HepG2 (cell line): ENCODE data around the gene ZDHHC21. TPM values are rescaled to one million over a fixed set of nuclear protein-coding genes. Genes with fewer than 3 reads are reported as not detected.

Experiments used
- BORCS8-MEF2B ChIP-seq: sonication (generic); formaldehyde crosslinking; IDR thresholded peaks from 2 replicates; pipeline ENCODE4 v1.8.0; 2022; ENCODE audit warnings: mild to moderate bottlenecking, missing genetic modification reagents
- ETV5 ChIP-seq: IDR thresholded peaks from 2 replicates; pipeline ENCODE4 v1.6.1; 2018; ENCODE audit warnings: missing biosample characterization, missing genetic modification reagents, inconsistent platforms, borderline replicate concordance
- FOXP1 ChIP-seq, 2 experiments: fragments of 450-650 bp in 1 of 2; IDR thresholded peaks; 2 replicates each; pipeline ENCODE4 v1.6.1; 2017 to 2018; ENCODE audit warnings: antibody characterized with exemption in 1 of 2
- MED1 ChIP-seq: sonication (generic); formaldehyde crosslinking; IDR thresholded peaks from 2 replicates; pipeline ENCODE4 v1.4.0; 2020; ENCODE audit warnings: missing genetic modification reagents
- NCOR1 ChIP-seq: fragments of 200-600 bp; sonication (generic); IDR thresholded peaks from 2 replicates; pipeline ENCODE4 v1.7.0; 2017; ENCODE audit warnings: antibody characterized with exemption, low read length, borderline replicate concordance
- PHF20 ChIP-seq: sonication (generic); formaldehyde crosslinking; IDR thresholded peaks from 2 replicates; pipeline ENCODE4 v1.5.0; 2020; ENCODE audit warnings: mild to moderate bottlenecking, missing genetic modification reagents
- RXRA ChIP-seq: sonication (generic); formaldehyde crosslinking; IDR thresholded peaks from 2 replicates; pipeline ENCODE4 v1.5.1; 2020; ENCODE audit warnings: missing genetic modification reagents
- RXRB ChIP-seq: IDR thresholded peaks from 2 replicates; pipeline ENCODE4 v1.6.1; 2016; ENCODE audit warnings: borderline replicate concordance, missing genetic modification reagents, missing compliant biosample characterization
- SALL1 ChIP-seq: sonication (generic); formaldehyde crosslinking; IDR thresholded peaks from 2 replicates; pipeline ENCODE4 v1.8.0; 2022; ENCODE audit warnings: mild to moderate bottlenecking, missing genetic modification reagents
- SAP130 ChIP-seq: IDR thresholded peaks from 2 replicates; pipeline ENCODE4 v1.6.1; 2016; ENCODE audit warnings: low read depth
- SOX13 ChIP-seq, 3 experiments: fragments of 450-650 bp in 1 of 3; sonication (generic) in 1 of 3; formaldehyde crosslinking in 1 of 3; IDR thresholded peaks in 2 of 3; conservative IDR thresholded peaks in 1 of 3; 2 replicates each; pipeline versions ENCODE4 v1.5.0 to v1.6.1; 2016 to 2020; ENCODE audit warnings: antibody characterized with exemption in 1 of 3, mild to moderate bottlenecking in 1 of 3, missing compliant biosample characterization in 1 of 3, missing genetic modification reagents in 1 of 3, moderate library complexity in 1 of 3
- SOX6 ChIP-seq, 2 experiments: fragments of 450-650 bp in 1 of 2; sonication (generic) in 1 of 2; formaldehyde crosslinking in 1 of 2; IDR thresholded peaks; 2 replicates each; pipeline versions ENCODE4 v1.4.0 to v1.6.1; 2017 to 2020; ENCODE audit warnings: antibody characterized with exemption in 1 of 2, mild to moderate bottlenecking in 1 of 2, missing genetic modification reagents in 1 of 2
- TBX2 ChIP-seq: sonication (generic); formaldehyde crosslinking; IDR thresholded peaks from 2 replicates; pipeline ENCODE4 v1.5.0; 2020; ENCODE audit warnings: missing genetic modification reagents, mild to moderate bottlenecking, borderline replicate concordance
- ZKSCAN5 ChIP-seq: sonication (generic); formaldehyde crosslinking; IDR thresholded peaks from 2 replicates; pipeline ENCODE4 v1.5.1; 2020; ENCODE audit warnings: mild to moderate bottlenecking, missing genetic modification reagents
- ZNF17 ChIP-seq: sonication (generic); formaldehyde crosslinking; IDR thresholded peaks from 2 replicates; pipeline ENCODE4 v1.5.0; 2020; ENCODE audit warnings: mild to moderate bottlenecking, missing genetic modification reagents
- ZNF383 ChIP-seq: sonication (generic); formaldehyde crosslinking; IDR thresholded peaks from 2 replicates; pipeline ENCODE4 v1.4.0; 2020; ENCODE audit warnings: missing genetic modification reagents, mild to moderate bottlenecking, borderline replicate concordance
- ZNF619 ChIP-seq: sonication (generic); formaldehyde crosslinking; IDR thresholded peaks from 2 replicates; pipeline ENCODE4 v1.4.0; 2020; ENCODE audit warnings: mild to moderate bottlenecking, missing genetic modification reagents
- ZNF772 ChIP-seq: sonication (generic); formaldehyde crosslinking; IDR thresholded peaks from 2 replicates; pipeline ENCODE4 v1.5.0; 2020; ENCODE audit warnings: mild to moderate bottlenecking, missing genetic modification reagents
- polyA plus RNA-seq, 8 experiments: library from polyadenylated mRNA; depleted of rRNA in 3 of 8; stranded (reverse) in 7 of 8; unstranded in 1 of 8; fragments of >200 nt; fragmentation: Illumina TruSeq in 4 of 8; extraction: Trizol in 4 of 8; gene quantifications; 2 replicates each; pipeline versions ENCODE4 v1.2.1 to v1.2.3, GENCODE V29; 2011 to 2016; ENCODE audit warnings: low read depth in 4 of 8, missing spikeins in 1 of 8, mixed read lengths in 1 of 8; ENCODE audit not compliant: insufficient read depth in 1 of 8
- total RNA-seq, 5 experiments: library from RNA; depleted of rRNA; stranded (reverse); fragments of >200 nt; fragmentation: Illumina TruSeq; extraction: Trizol; gene quantifications; 2 replicates each; pipeline ENCODE4 v1.2.3, GENCODE V29; 2016; ENCODE audit warnings: low read depth in 1 of 5
- TF ChIP-seq, protein P1 (sequence below): IDR thresholded peaks from 2 replicates; pipeline ENCODE4 v1.6.1; 2012; ENCODE audit warnings: inconsistent platforms
- TF ChIP-seq, protein P2 (sequence below): sonication (generic); formaldehyde crosslinking; IDR thresholded peaks from 2 replicates; pipeline ENCODE4 v1.4.0; 2020; ENCODE audit warnings: mild to moderate bottlenecking, low read depth, missing genetic modification reagents
- TF ChIP-seq, protein P3 (sequence below): IDR thresholded peaks from 2 replicates; pipeline ENCODE4 v1.6.1; 2016; ENCODE audit warnings: low read depth, borderline replicate concordance
- TF ChIP-seq, protein P4 (sequence below): sonication (generic); formaldehyde crosslinking; IDR thresholded peaks from 2 replicates; pipeline ENCODE4 v1.4.0; 2020; ENCODE audit warnings: missing genetic modification reagents
- TF ChIP-seq, protein P5 (sequence below): sonication (generic); formaldehyde crosslinking; IDR thresholded peaks from 2 replicates; pipeline ENCODE4 v1.4.0; 2020; ENCODE audit warnings: missing genetic modification reagents

ZDHHC21 gene
- total and polyA plus RNA-seq, 2 of the 13 experiments (the other 11 are each of a cell fraction or from before 2014, with no cell fraction given) = 2.4 to 3.7 TPM

DNA sequence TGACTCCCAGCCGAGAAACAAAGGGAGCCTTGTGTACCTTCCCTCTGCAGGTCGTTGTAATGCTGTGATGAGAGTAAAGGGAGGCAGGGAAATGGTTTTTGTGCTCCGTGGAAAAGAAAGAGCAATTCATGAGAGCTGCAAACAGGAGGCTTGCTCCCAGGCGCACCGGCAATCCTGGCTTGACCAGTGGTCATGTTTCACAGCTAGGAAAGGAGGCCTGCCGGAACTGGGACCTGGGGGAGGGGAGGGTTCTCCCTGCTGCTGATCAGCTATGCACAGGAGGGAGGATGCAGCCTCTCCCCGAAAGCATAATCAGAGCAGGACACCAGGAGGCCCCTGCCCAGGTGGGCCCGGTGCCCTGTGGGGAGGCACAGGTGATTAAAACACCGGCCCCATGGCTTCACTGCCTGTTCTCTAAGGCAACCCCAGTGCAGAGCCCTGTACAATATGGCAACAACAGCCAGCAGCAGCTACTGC is 131.3 kb downstream of the ZDHHC21 start (continued):
- no peak for TF ChIP-seq MED1
- no peak for TF ChIP-seq NCOR1
- peak; percentile 29; the same call in 1 of the 2 replicates for TF ChIP-seq SALL1 (CRISPR knock-in tag)
- TF ChIP-seq RXRA (CRISPR knock-in tag) = no peak
- TF ChIP-seq, protein P1, sequence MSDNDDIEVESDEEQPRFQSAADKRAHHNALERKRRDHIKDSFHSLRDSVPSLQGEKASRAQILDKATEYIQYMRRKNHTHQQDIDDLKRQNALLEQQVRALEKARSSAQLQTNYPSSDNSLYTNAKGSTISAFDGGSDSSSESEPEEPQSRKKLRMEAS = no peak
- no peak for TF ChIP-seq SOX6 (IDR thresholded peaks at IDR 0.05)
- peak; percentile 55; the same call in 1 of the 2 replicates for TF ChIP-seq SOX6 (CRISPR knock-in tag; IDR thresholded peaks at IDR 0.05)
- TF ChIP-seq ZNF619 (CRISPR knock-in tag) = no peak
- TF ChIP-seq SAP130 (CRISPR knock-in tag) = peak; percentile 36; the same call in 1 of the 2 replicates
- TF ChIP-seq ETV5 (CRISPR knock-in tag) = no peak
- TF ChIP-seq FOXP1 (IDR thresholded peaks at IDR 0.05) = no peak
- no peak for TF ChIP-seq FOXP1 (CRISPR knock-in tag; IDR thresholded peaks at IDR 0.05)
- TF ChIP-seq BORCS8-MEF2B (CRISPR knock-in tag) = peak; percentile 52; the same call in 1 of the 2 replicates
- peak; percentile 48; the same call in 1 of the 2 replicates for TF ChIP-seq TBX2
- TF ChIP-seq ZNF17 (CRISPR knock-in tag) = no peak
- TF ChIP-seq, protein P2, sequence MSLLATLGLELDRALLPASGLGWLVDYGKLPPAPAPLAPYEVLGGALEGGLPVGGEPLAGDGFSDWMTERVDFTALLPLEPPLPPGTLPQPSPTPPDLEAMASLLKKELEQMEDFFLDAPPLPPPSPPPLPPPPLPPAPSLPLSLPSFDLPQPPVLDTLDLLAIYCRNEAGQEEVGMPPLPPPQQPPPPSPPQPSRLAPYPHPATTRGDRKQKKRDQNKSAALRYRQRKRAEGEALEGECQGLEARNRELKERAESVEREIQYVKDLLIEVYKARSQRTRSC = no peak
- TF ChIP-seq, protein P3, sequence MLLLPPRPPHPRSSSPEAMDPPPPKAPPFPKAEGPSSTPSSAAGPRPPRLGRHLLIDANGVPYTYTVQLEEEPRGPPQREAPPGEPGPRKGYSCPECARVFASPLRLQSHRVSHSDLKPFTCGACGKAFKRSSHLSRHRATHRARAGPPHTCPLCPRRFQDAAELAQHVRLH (CRISPR knock-in tag) = peak; percentile 68; the same call in 1 of the 2 replicates
- no peak for TF ChIP-seq ZNF383 (CRISPR knock-in tag)
- no peak for TF ChIP-seq SOX13 (IDR thresholded peaks at IDR 0.05)
- peak in 1 of 2 experiments; percentile 63; a peak in 2 of 4 replicates for TF ChIP-seq SOX13 (CRISPR knock-in tag; conservative IDR thresholded peaks at IDR 0.05 in 1 of 2, IDR thresholded peaks at IDR 0.05 in 1 of 2)
- no peak for TF ChIP-seq PHF20 (CRISPR knock-in tag)
- TF ChIP-seq, protein P4, sequence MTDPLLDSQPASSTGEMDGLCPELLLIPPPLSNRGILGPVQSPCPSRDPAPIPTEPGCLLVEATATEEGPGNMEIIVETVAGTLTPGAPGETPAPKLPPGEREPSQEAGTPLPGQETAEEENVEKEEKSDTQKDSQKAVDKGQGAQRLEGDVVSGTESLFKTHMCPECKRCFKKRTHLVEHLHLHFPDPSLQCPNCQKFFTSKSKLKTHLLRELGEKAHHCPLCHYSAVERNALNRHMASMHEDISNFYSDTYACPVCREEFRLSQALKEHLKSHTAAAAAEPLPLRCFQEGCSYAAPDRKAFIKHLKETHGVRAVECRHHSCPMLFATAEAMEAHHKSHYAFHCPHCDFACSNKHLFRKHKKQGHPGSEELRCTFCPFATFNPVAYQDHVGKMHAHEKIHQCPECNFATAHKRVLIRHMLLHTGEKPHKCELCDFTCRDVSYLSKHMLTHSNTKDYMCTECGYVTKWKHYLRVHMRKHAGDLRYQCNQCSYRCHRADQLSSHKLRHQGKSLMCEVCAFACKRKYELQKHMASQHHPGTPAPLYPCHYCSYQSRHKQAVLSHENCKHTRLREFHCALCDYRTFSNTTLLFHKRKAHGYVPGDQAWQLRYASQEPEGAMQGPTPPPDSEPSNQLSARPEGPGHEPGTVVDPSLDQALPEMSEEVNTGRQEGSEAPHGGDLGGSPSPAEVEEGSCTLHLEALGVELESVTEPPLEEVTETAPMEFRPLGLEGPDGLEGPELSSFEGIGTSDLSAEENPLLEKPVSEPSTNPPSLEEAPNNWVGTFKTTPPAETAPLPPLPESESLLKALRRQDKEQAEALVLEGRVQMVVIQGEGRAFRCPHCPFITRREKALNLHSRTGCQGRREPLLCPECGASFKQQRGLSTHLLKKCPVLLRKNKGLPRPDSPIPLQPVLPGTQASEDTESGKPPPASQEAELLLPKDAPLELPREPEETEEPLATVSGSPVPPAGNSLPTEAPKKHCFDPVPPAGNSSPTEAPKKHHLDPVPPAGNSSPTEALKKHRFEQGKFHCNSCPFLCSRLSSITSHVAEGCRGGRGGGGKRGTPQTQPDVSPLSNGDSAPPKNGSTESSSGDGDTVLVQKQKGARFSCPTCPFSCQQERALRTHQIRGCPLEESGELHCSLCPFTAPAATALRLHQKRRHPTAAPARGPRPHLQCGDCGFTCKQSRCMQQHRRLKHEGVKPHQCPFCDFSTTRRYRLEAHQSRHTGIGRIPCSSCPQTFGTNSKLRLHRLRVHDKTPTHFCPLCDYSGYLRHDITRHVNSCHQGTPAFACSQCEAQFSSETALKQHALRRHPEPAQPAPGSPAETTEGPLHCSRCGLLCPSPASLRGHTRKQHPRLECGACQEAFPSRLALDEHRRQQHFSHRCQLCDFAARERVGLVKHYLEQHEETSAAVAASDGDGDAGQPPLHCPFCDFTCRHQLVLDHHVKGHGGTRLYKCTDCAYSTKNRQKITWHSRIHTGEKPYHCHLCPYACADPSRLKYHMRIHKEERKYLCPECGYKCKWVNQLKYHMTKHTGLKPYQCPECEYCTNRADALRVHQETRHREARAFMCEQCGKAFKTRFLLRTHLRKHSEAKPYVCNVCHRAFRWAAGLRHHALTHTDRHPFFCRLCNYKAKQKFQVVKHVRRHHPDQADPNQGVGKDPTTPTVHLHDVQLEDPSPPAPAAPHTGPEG (CRISPR knock-in tag) = no peak
- no peak for TF ChIP-seq RXRB (CRISPR knock-in tag)
- no peak for TF ChIP-seq ZNF772 (CRISPR knock-in tag)
- TF ChIP-seq ZKSCAN5 (CRISPR knock-in tag) = no peak
- TF ChIP-seq, protein P5, sequence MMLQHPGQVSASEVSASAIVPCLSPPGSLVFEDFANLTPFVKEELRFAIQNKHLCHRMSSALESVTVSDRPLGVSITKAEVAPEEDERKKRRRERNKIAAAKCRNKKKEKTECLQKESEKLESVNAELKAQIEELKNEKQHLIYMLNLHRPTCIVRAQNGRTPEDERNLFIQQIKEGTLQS (CRISPR knock-in tag) = no peak
